SK-N-SH (cell line): ENCODE results near the gene RARG. TPM values are rescaled to one million over a fixed set of nuclear protein-coding genes. Genes with fewer than 3 reads are reported as not detected.

ENCODE experiments used
- CTCF ChIA-PET: fragments of 300-600, 350-600 bp; formaldehyde crosslinking; extraction: SDS; loops from one replicate; lab custom pipeline; 2021; lab: Yijun Ruan, JAX
- POLR2A ChIA-PET: fragments of 350-600 bp; sonication (Branson Sonifier 250); formaldehyde crosslinking; extraction: SDS; loops from one replicate; lab custom pipeline; 2020; ENCODE audit warnings: antibody characterized with exemption, inconsistent platforms; lab: Yijun Ruan, JAX
- DNase-seq: peaks from one replicate; pipeline ENCODE4 v3.0.0; 2012
- H2AFZ ChIP-seq: fragments of 200-600 bp; sonication (generic); 2 replicates; pipeline ENCODE4 v1.8.1; 2016; ENCODE audit warnings: antibody characterized with exemption, mild to moderate bottlenecking, low read depth
- H3F3A ChIP-seq: fragments of 200-600 bp; sonication (generic); replicated peaks from 2 replicates; pipeline ENCODE3; 2016; ENCODE audit warnings: antibody characterized with exemption, mild to moderate bottlenecking; ENCODE audit not compliant: insufficient read depth
- H3K27ac ChIP-seq, 2 experiments: fragments of 200-500 bp in 1 of 2; fragments of 200-600 bp in 1 of 2; sonication (Bioruptor generic) in 1 of 2; sonication (generic), shearing (Covaris generic) in 1 of 2; 2 replicates each; pipeline versions ENCODE4 v1.5.1 to v1.6.1; 2014 to 2016; ENCODE audit warnings: low read depth in 2 of 2, inconsistent platforms in 1 of 2, low read length in 1 of 2, mild to moderate bottlenecking in 1 of 2, mixed read lengths in 1 of 2
- H3K27me3 ChIP-seq: fragments of 200-600 bp; sonication (generic), shearing (Covaris generic); 2 replicates; pipeline ENCODE4 v1.6.1; 2016; ENCODE audit warnings: mixed run types; ENCODE audit not compliant: insufficient read depth
- H3K36me3 ChIP-seq, 2 experiments: fragments of 200-500 bp in 1 of 2; fragments of 200-600 bp in 1 of 2; sonication (Bioruptor generic) in 1 of 2; sonication (generic) in 1 of 2; replicated peaks in 1 of 2; 2 replicates each; pipeline versions ENCODE3 to v1.5.1; 2014 to 2016; ENCODE audit warnings: low read length in 1 of 2, mild to moderate bottlenecking in 1 of 2; ENCODE audit not compliant: insufficient read depth in 2 of 2, control insufficient read depth in 1 of 2
- H3K4me1 ChIP-seq, 2 experiments: fragments of 200-500 bp in 1 of 2; fragments of 200-600 bp in 1 of 2; sonication (Bioruptor generic) in 1 of 2; sonication (generic), shearing (Covaris generic) in 1 of 2; 2 replicates each; pipeline versions ENCODE4 v1.5.1 to v1.6.1; 2014 to 2016; ENCODE audit warnings: low read depth in 1 of 2, low read length in 1 of 2, mixed run types in 1 of 2; ENCODE audit not compliant: insufficient read depth in 2 of 2, control insufficient read depth in 1 of 2
- H3K4me2 ChIP-seq: fragments of 200-600 bp; sonication (generic), shearing (Covaris generic); 2 replicates; pipeline ENCODE4 v1.6.1; 2017; ENCODE audit warnings: mixed run types
- H3K4me3 ChIP-seq, 2 experiments: fragments of 200-500 bp in 1 of 2; fragments of 200-600 bp in 1 of 2; sonication (Bioruptor generic) in 1 of 2; sonication (generic), shearing (Covaris generic) in 1 of 2; 2 replicates each; pipeline versions ENCODE4 v1.5.1 to v1.8.1; 2014 to 2016; ENCODE audit warnings: low read depth in 2 of 2, inconsistent platforms in 1 of 2, low read length in 1 of 2, mild to moderate bottlenecking in 1 of 2, mixed read lengths in 1 of 2, moderate library complexity in 1 of 2
- H3K79me2 ChIP-seq: fragments of 200-600 bp; sonication (generic); 2 replicates; pipeline ENCODE4 v1.8.1; 2017; ENCODE audit warnings: mild to moderate bottlenecking; ENCODE audit not compliant: insufficient read depth
- H3K9ac ChIP-seq: fragments of 200-600 bp; sonication (generic); 2 replicates; pipeline ENCODE4 v1.6.1; 2017; ENCODE audit warnings: mixed run types
- H3K9me2 ChIP-seq: fragments of 200-600 bp; sonication (generic); 2 replicates; pipeline ENCODE4 v1.6.1; 2017; ENCODE audit warnings: mixed run types
- H3K9me3 ChIP-seq: fragments of 200-600 bp; sonication (generic); 2 replicates; pipeline ENCODE4 v1.6.1; 2017; ENCODE audit warnings: mixed run types, mild to moderate bottlenecking, moderate library complexity
- H4K20me1 ChIP-seq: fragments of 200-600 bp; sonication (generic); 2 replicates; pipeline ENCODE4 v1.6.1; 2017; ENCODE audit warnings: mild to moderate bottlenecking, mixed run types; ENCODE audit not compliant: insufficient read depth
- ELF1 ChIP-seq: IDR thresholded peaks from 2 replicates; pipeline ENCODE4 v1.4.0; 2012
- EP300 ChIP-seq, 2 experiments: IDR thresholded peaks; 2 replicates each; pipeline versions ENCODE4 v1.4.0 to v1.6.1; 2012; ENCODE audit warnings: borderline replicate concordance in 1 of 2, low read depth in 1 of 2, low read length in 1 of 2
- FOSL2 ChIP-seq: IDR thresholded peaks from 2 replicates; pipeline ENCODE4 v1.4.0; 2012; ENCODE audit warnings: low read depth, mild to moderate bottlenecking, moderate library complexity, borderline replicate concordance
- FOXM1 ChIP-seq: IDR thresholded peaks from 2 replicates; pipeline ENCODE4 v1.4.0; 2012; ENCODE audit warnings: low read depth, mild to moderate bottlenecking
- JUND ChIP-seq: IDR thresholded peaks from 2 replicates; pipeline ENCODE4 v1.4.0; 2012
- MEF2A ChIP-seq: IDR thresholded peaks from 2 replicates; pipeline ENCODE4 v1.4.0; 2012; ENCODE audit warnings: low read depth, borderline replicate concordance
- MXI1 ChIP-seq: IDR thresholded peaks from 2 replicates; pipeline ENCODE4 v1.6.1; 2012; ENCODE audit warnings: mild to moderate bottlenecking, low read depth, low read length, improper control_type of control experiment
- RAD21 ChIP-seq: IDR thresholded peaks from 2 replicates; pipeline ENCODE4 v1.6.1; 2012; ENCODE audit warnings: mild to moderate bottlenecking, low read length
- RFX5 ChIP-seq: IDR thresholded peaks from 2 replicates; pipeline ENCODE4 v1.6.1; 2012; ENCODE audit warnings: mild to moderate bottlenecking, improper control_type of control experiment, low read length
- SIN3A ChIP-seq: IDR thresholded peaks from 2 replicates; pipeline ENCODE4 v1.6.1; 2012; ENCODE audit warnings: low read depth, mild to moderate bottlenecking, low read length, moderate library complexity, borderline replicate concordance
- SMC3 ChIP-seq: IDR thresholded peaks from 2 replicates; pipeline ENCODE4 v1.6.1; 2012; ENCODE audit warnings: low read depth, low read length, improper control_type of control experiment
- TCF12 ChIP-seq: IDR thresholded peaks from 2 replicates; pipeline ENCODE4 v1.4.0; 2012
- TEAD4 ChIP-seq: IDR thresholded peaks from 2 replicates; pipeline ENCODE4 v1.4.0; 2012; ENCODE audit warnings: mild to moderate bottlenecking, borderline replicate concordance; ENCODE audit not compliant: insufficient read depth
- USF1 ChIP-seq: IDR thresholded peaks from 2 replicates; pipeline ENCODE4 v1.4.0; 2012; ENCODE audit warnings: low read depth, borderline replicate concordance
- ZBTB33 ChIP-seq: IDR thresholded peaks from 2 replicates; pipeline ENCODE4 v1.4.0; 2012; ENCODE audit warnings: low read depth, borderline replicate concordance
- WGBS: methylation state at CpG from one replicate; pipeline ENCODE4 v1.1.6; 2017; ENCODE audit warnings: low lambda C conversion rate; 5-methylcytosine and 5-hydroxymethylcytosine counted together
- polyA plus RNA-seq, 3 experiments: library from polyadenylated mRNA; depleted of rRNA; stranded (reverse); fragments of >200 nt; gene quantifications; 2 replicates each; pipeline ENCODE4 v1.2.3, GENCODE V29; 2012
- TF ChIP-seq, protein P1 (sequence below): IDR thresholded peaks from 2 replicates; pipeline ENCODE4 v1.4.0; 2012; ENCODE audit warnings: low read depth
- TF ChIP-seq, protein P2 (sequence below): IDR thresholded peaks from 2 replicates; pipeline ENCODE4 v1.6.1; 2012; ENCODE audit warnings: mild to moderate bottlenecking, low read depth, low read length, moderate library complexity

RARG gene
- polyA plus RNA-seq, 1 of the 3 experiments (the other 2 are of a cell fraction), result 36.6 TPM

- Histone ChIP-seq H3K27ac (no peak overlapping the region), H3F3A (peaks cover 6% of the 10 kb centered on the region), H3K9me2 (no peaks in the 10 kb centered on the region), H3K4me2 (no peak overlapping the region), H3K9me3 (no peaks in the 10 kb centered on the region), H3K4me3 (no peak overlapping the region), H4K20me1 (no peaks in the 10 kb centered on the region), H3K4me1 (peaks cover 11 to 17% of the 10 kb centered on the region in 2 experiments; a peak in 2 of 4 replicates), H3K36me3 (no peaks in the 10 kb centered on the region), H3K27me3 (no peaks in the 10 kb centered on the region), H3K9ac (no peak overlapping the region), H3K79me2 (no peaks in the 10 kb centered on the region), H2AFZ (no peak overlapping the region)
- ChIA-PET CTCF (interaction anchor here (0.7 to 23.1 kb wide), 4 partner anchors 9 to 26 kb away, joined by 3 to 272 read pairs (median 22); no protein-coding TSS in a partner anchor), POLR2A (no interaction called here)
- 98% methylated on average over 8 of the region's 8 CpGs for WGBS
- TF ChIP-seq RAD21, result no peak
- no peak for DNase-seq
Measured at GRCh38 chr12:53170215-53170614, 61.8 kb downstream of the RARG start.

GRCh38 chr12:53169644-53170043 is 62.4 kb downstream of the RARG start:
- no peaks in the 10 kb centered on the region for H3F3A ChIP-seq

More at GRCh38 chr12:53169644-53170043, 62.4 kb downstream of the RARG start:
- no peak overlapping the region for H3K9ac ChIP-seq
- ChIA-PET CTCF (interaction anchor here (0.7 to 23.1 kb wide), 4 partner anchors 9 to 23 kb away, joined by 3 to 272 read pairs (median 10); no protein-coding TSS in a partner anchor), POLR2A (no interaction called here)
- peaks cover 6 to 15% of the 10 kb centered on the region in 2 experiments; a peak in 2 of 4 replicates for H3K4me1 ChIP-seq
- 92% methylated on average over 7 of the region's 7 CpGs for WGBS
- H2AFZ ChIP-seq, result no peak overlapping the region
- H3K27me3 ChIP-seq, result no peaks in the 10 kb centered on the region
- no peak overlapping the region for H3K4me3 ChIP-seq
- no peak overlapping the region for H3K27ac ChIP-seq
- no peaks in the 10 kb centered on the region for H4K20me1 ChIP-seq
- TF ChIP-seq, protein P1, sequence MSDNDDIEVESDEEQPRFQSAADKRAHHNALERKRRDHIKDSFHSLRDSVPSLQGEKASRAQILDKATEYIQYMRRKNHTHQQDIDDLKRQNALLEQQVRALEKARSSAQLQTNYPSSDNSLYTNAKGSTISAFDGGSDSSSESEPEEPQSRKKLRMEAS, result no peak
- TF ChIP-seq SIN3A (no peak), FOSL2 (no peak), TCF12 (no peak), FOXM1 (no peak), JUND (no peak), ZBTB33 (no peak), SMC3 (no peak), MEF2A (no peak), MXI1 (no peak), EP300 (IDR thresholded peaks at IDR 0.05; ENCODE audit: borderline replicate concordance in 1 of 2, low read depth in 1 of 2, low read length in 1 of 2) (no peak), USF1 (no peak), RAD21 (no peak), TEAD4 (no peak), RFX5 (no peak), ELF1 (no peak)
- TF ChIP-seq, protein P2, sequence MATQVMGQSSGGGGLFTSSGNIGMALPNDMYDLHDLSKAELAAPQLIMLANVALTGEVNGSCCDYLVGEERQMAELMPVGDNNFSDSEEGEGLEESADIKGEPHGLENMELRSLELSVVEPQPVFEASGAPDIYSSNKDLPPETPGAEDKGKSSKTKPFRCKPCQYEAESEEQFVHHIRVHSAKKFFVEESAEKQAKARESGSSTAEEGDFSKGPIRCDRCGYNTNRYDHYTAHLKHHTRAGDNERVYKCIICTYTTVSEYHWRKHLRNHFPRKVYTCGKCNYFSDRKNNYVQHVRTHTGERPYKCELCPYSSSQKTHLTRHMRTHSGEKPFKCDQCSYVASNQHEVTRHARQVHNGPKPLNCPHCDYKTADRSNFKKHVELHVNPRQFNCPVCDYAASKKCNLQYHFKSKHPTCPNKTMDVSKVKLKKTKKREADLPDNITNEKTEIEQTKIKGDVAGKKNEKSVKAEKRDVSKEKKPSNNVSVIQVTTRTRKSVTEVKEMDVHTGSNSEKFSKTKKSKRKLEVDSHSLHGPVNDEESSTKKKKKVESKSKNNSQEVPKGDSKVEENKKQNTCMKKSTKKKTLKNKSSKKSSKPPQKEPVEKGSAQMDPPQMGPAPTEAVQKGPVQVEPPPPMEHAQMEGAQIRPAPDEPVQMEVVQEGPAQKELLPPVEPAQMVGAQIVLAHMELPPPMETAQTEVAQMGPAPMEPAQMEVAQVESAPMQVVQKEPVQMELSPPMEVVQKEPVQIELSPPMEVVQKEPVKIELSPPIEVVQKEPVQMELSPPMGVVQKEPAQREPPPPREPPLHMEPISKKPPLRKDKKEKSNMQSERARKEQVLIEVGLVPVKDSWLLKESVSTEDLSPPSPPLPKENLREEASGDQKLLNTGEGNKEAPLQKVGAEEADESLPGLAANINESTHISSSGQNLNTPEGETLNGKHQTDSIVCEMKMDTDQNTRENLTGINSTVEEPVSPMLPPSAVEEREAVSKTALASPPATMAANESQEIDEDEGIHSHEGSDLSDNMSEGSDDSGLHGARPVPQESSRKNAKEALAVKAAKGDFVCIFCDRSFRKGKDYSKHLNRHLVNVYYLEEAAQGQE, result no peak
- no peaks in the 10 kb centered on the region for H3K36me3 ChIP-seq
- no peak overlapping the region for H3K4me2 ChIP-seq
- no peak for DNase-seq
- H3K9me3 ChIP-seq, result no peaks in the 10 kb centered on the region
- H3K9me2 ChIP-seq, result no peaks in the 10 kb centered on the region
- no peaks in the 10 kb centered on the region for H3K79me2 ChIP-seq
